Adrenal gland (tissue), 12 donors: ENCODE results near the gene IGFBPL1. TPM values are rescaled to one million over a fixed set of nuclear protein-coding genes. Genes with fewer than 3 reads are reported as not detected.

Experiments
- DNase-seq, 7 donors: peaks; one replicate each; pipeline ENCODE4 v3.0.0-alpha.2; 2019 to 2020
- H3K27ac ChIP-seq, 5 donors: fragments of 200-600 bp; sonication (generic) in 4 of 5; 1 replicate in 3 of 5; 2 replicates in 2 of 5; pipeline versions ENCODE4 v1.5.1 to v1.8.0; 2016 to 2020; ENCODE audit warnings: mild to moderate bottlenecking in 1 of 5
- H3K27me3 ChIP-seq: fragments of 200-600 bp; 2 replicates; pipeline ENCODE4 v1.8.0; 2021
- H3K36me3 ChIP-seq, 2 donors: fragments of 200-600 bp; replicated peaks in 1 of 2; 1 replicate in 1 of 2; 2 replicates in 1 of 2; pipeline versions ENCODE4 v1.5.1 to v1.8.0; 2018 to 2022
- H3K4me1 ChIP-seq, 2 donors: fragments of 200-600 bp; replicated peaks in 1 of 2; 1 replicate in 1 of 2; 2 replicates in 1 of 2; pipeline versions ENCODE4 v1.5.1 to v1.8.0; 2018 to 2021
- H3K4me3 ChIP-seq, 4 donors: fragments of 200-600 bp; sonication (generic) in 3 of 4; one replicate each; pipeline ENCODE4 v1.5.1; 2016 to 2018
- H3K9me3 ChIP-seq, 3 donors: fragments of 200-600 bp; sonication (generic) in 1 of 3; replicated peaks in 1 of 3; 1 replicate in 2 of 3; 2 replicates in 1 of 3; pipeline versions ENCODE4 v1.5.1 to v1.8.0; 2016 to 2021
- POLR2A ChIP-seq, 2 donors: fragments of 450-650 bp; IDR thresholded peaks; one replicate each; pipeline ENCODE4 v1.6.1; 2017; ENCODE audit warnings: antibody characterized with exemption in 2 of 2, mild to moderate bottlenecking in 2 of 2, moderate library complexity in 1 of 2
- WGBS, 4 donors: extraction: QIAGEN DNeasy Blood & Tissue Kit in 2 of 4; methylation state at CpG; one replicate each; pipeline versions ENCODE4 v1.1.5 to v1.1.7; 2013 to 2017; 5-methylcytosine and 5-hydroxymethylcytosine counted together
- intact Hi-C, 2 donors: fragments of 100-400 bp; cut with DNase I; formaldehyde crosslinking; loops; one replicate each; pipeline versions ENCODE4 v1.14.1 to v1.15.0; 2022 to 2023
- polyA plus RNA-seq, 3 donors: library from polyadenylated mRNA; stranded (reverse); fragments of 200-250 nt in 2 of 3; fragments of 350-450 nt in 1 of 3; fragmentation: Illumina TruSeq in 1 of 3; extraction: RNeasy Lipid Tissue Mini Kit (QIAGEN cat#74804) in 1 of 3; gene quantifications; one replicate each; pipeline ENCODE4 v1.2.3, GENCODE V29; 2013 to 2014
- total RNA-seq, 9 donors: library from RNA; depleted of rRNA in 4 of 9; stranded (reverse); fragments of >200 nt in 4 of 9; fragments of 120-200 nt in 1 of 9; fragmentation: NEBNext Ultra II Directional in 1 of 9; extraction: Animal tissue kit (Norgen Biotek cat#: 25700) in 1 of 9; gene quantifications; one replicate each; pipeline versions ENCODE4 v1.1.0 to v1.2.4, GENCODE V29; 2013 to 2023
- TF ChIP-seq, protein P1 (sequence below), 6 experiments: fragments of 450-650 bp in 4 of 6; fragments of 200-600 bp in 2 of 6; sonication (generic) in 1 of 6; IDR thresholded peaks; 1 replicate in 5 of 6; 2 replicates in 1 of 6; pipeline versions ENCODE4 v1.5.1 to v1.8.0; 2016 to 2021; ENCODE audit warnings: antibody characterized with exemption in 6 of 6, mild to moderate bottlenecking in 2 of 6, moderate library complexity in 1 of 6
- donor health status: healthy with polysubstance abuse.
- donor health status: Bipolar disorder and iron deficiency.
- donor health status: DM: yes; HTN: yes; CAD: no.
- donor health status: DM: no; HTN: no; CAD: no.
- donor health status: DM: no; HTN: no; CAD: no.
- donor health status: DM: yes; HTN: yes; CAD: no.

IGFBPL1 gene
- total and polyA plus RNA-seq, 12 donors = 0.17 to 5.2 (median 1.5) TPM; not detected in 4

GRCh38 chr9:38388283-38389223, 35.7 kb downstream of the IGFBPL1 start:
- TF ChIP-seq, protein P1, sequence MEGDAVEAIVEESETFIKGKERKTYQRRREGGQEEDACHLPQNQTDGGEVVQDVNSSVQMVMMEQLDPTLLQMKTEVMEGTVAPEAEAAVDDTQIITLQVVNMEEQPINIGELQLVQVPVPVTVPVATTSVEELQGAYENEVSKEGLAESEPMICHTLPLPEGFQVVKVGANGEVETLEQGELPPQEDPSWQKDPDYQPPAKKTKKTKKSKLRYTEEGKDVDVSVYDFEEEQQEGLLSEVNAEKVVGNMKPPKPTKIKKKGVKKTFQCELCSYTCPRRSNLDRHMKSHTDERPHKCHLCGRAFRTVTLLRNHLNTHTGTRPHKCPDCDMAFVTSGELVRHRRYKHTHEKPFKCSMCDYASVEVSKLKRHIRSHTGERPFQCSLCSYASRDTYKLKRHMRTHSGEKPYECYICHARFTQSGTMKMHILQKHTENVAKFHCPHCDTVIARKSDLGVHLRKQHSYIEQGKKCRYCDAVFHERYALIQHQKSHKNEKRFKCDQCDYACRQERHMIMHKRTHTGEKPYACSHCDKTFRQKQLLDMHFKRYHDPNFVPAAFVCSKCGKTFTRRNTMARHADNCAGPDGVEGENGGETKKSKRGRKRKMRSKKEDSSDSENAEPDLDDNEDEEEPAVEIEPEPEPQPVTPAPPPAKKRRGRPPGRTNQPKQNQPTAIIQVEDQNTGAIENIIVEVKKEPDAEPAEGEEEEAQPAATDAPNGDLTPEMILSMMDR (IDR thresholded peaks at IDR 0.05) = no peak
- TF ChIP-seq POLR2A (IDR thresholded peaks at IDR 0.05) = no peak
- Histone ChIP-seq H3K27me3 (no peaks in the 10 kb centered on the region), H3K27ac (peak overlapping the region in 1 of 5 donors; percentile 17), H3K4me3 (no peak overlapping the region), H3K36me3 (no peaks in the 10 kb centered on the region), H3K4me1 (peaks cover 8 to 11% of the 10 kb centered on the region in 2 donors), H3K9me3 (no peaks in the 10 kb centered on the region)
- DNase-seq = peak in 4 of 7 donors; percentile 17 to 45 (median 28)
- intact Hi-C loops = no loop called here
- 40 to 61% (median 46%) methylated on average over 7 of the region's 7 CpGs for WGBS, 4 donors

DNA sequence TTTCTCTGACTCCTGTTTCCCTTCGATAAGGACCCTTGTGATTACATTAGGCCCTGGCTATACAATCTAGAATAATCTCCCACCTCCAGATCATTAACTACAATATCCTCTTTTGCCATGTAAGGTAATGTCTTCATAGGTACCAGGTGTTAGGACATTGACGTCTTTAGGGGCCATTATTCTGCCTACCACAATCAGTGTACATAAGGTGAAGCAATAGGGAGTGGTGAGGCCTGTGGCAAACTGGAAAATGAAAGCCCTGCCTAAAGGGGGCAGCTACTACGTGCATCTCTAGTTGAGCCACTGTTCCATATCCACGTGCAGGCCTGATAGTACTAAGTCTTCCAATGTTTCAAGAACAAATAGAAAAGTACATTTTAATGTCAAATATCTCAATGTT, 36.5 kb downstream of the IGFBPL1 start:
- Histone ChIP-seq H3K4me3 (no peak overlapping the region), H3K27ac (no peak overlapping the region), H3K9me3 (no peaks in the 10 kb centered on the region), H3K4me1 (peaks cover 0 to 5% of the 10 kb centered on the region in 2 donors), H3K27me3 (no peaks in the 10 kb centered on the region), H3K36me3 (no peaks in the 10 kb centered on the region)
- TF ChIP-seq, protein P1 (IDR thresholded peaks at IDR 0.05) = no peak
- no peak for TF ChIP-seq POLR2A (IDR thresholded peaks at IDR 0.05)
- intact Hi-C loops = no loop called here
- WGBS, 4 donors = 95 to 97% (median 96%) methylated on average over 4 of the region's 4 CpGs
- no peak for DNase-seq

DNA sequence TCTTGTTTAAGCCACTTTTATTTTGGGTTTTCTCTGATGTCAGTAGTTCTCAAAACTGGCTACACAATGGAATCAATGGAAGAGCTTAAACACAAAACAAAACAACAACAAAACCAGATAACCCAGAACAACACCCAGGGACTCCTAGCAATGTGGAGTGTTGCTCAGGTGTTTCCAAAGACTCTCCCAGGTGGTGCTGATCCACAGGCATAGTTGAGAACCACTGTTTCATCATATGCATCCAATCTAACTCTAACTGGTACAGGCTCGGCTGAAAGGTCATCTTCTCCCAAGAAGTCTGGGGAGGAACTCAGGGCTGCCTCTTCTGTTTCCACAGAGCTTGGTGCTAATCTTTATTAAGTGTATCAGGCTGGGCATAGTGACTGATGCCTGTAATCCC, 37.2 kb downstream of the IGFBPL1 start:
- intact Hi-C loops = no loop called here
- H3K27ac ChIP-seq = no peak overlapping the region
- H3K36me3 ChIP-seq = no peaks in the 10 kb centered on the region
- TF ChIP-seq POLR2A (IDR thresholded peaks at IDR 0.05) = no peak
- TF ChIP-seq, protein P1 (IDR thresholded peaks at IDR 0.05) = no peak
- no peak for DNase-seq
- H3K9me3 ChIP-seq = no peaks in the 10 kb centered on the region
- no peak overlapping the region for H3K4me3 ChIP-seq
- H3K27me3 ChIP-seq = no peaks in the 10 kb centered on the region
- peaks cover 0 to 4% of the 10 kb centered on the region in 2 donors for H3K4me1 ChIP-seq
- WGBS, 4 donors = 44 to 92% (median 84%) methylated on average over 1 of the region's 1 CpG

DNA sequence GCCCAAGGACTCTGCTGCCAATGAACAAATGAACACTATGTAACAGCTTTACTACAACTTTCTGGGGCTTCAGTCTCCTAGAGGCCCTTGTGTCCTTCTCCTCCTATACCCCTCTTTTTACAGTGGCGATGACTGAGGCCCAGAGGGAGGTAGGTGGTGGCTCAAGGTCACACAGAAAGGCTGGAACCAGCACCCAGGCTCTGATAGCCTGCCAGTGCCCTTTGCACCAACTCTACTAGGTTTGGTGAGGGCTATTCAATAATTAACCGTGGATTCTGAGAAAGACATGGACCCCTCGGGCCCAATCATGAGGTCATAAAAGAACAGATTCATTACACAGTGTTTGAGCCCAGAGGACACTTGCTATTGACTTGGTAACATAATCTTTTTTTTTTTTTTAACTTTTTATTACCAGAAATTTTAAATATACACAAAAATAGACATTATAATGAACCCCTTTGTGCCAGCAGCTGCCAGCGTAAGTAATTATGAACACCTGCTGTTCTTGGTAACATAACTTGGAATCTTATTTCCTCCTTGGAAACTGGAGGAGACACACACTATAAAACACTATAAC, 37.8 kb downstream of the IGFBPL1 start:
- TF ChIP-seq, protein P1 (IDR thresholded peaks at IDR 0.05) = no peak
- TF ChIP-seq POLR2A (IDR thresholded peaks at IDR 0.05) = no peak
- no peak overlapping the region for H3K27ac ChIP-seq
- intact Hi-C loops = no loop called here
- no peaks in the 10 kb centered on the region for H3K36me3 ChIP-seq
- DNase-seq = no peak
- 87 to 92% (median 90%) methylated on average over 4 of the region's 4 CpGs for WGBS, 4 donors
- no peaks in the 10 kb centered on the region for H3K27me3 ChIP-seq
- H3K9me3 ChIP-seq = no peaks in the 10 kb centered on the region
- H3K4me3 ChIP-seq = no peak overlapping the region
- no peaks in the 10 kb centered on the region for H3K4me1 ChIP-seq
